HG03520 (cell line): ENCODE measurements around the gene WDR7.

Source experiments
- ATAC-seq: cut with Tn5 transposase; IDR thresholded peaks from one replicate; pipeline ENCODE4 v1.9.1; 2021; ENCODE audit warnings: mild to moderate bottlenecking, moderate library complexity; ENCODE audit not compliant: unreplicated experiment

The WDR7 gene

DNA sequence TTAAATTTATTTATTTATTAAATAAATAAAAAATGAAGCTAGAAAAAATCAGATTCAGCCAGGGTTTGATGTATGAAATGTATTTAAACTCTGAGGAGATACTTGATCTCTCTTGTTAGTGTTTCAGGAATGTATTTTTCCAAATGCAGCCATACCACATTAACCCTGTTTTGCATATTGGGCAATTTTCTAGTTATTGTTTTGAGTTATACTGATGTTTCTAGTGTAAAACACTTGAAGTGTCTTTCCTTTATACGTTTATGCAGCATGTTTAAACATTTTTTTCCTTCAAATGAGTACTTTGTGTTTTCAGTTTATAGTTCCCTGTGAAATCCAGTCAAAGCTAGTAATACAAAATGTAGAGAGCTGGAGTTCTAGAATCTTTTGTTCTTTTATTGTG lies 69.9 kb downstream of the WDR7 start:
- no peak for ATAC-seq

DNA sequence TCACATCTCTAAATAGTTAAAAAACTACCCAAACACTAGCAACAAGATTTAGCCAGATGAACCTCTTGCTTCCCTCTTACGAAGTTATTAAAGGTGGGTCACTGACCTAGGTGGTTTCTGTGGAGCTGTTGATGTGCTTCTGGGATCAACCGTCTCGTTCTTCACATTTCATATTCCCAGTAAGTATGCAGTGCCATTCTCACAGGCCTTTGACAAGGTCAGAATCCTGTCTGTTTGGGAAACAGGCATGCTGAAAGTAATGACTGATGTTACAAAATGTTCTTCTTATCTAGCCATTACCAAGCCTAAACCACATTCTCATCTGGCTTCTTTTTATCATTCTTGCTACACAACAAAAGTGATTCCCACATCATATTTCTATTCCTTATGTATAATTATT lies 70.3 kb downstream of the WDR7 start:
- no peak for ATAC-seq

DNA sequence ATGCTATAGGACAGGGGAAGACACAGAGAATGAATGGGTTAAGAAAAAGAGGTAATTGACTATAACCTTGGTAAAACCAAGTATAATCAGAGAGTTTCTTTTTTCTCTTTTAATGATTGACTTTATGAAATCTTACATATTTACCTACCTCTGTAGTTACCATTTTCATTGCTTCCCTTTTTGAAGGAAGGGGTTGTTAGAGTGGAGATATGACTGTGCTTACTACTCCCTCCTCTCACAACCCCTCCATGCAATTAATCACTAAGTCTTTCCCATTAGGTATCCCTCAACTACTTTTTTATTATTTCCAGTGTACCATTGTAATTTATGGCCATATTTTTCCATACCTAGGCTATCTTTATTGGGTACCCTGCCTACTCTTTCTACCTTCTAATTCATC lies 71.4 kb downstream of the WDR7 start:
- no peak for ATAC-seq

DNA sequence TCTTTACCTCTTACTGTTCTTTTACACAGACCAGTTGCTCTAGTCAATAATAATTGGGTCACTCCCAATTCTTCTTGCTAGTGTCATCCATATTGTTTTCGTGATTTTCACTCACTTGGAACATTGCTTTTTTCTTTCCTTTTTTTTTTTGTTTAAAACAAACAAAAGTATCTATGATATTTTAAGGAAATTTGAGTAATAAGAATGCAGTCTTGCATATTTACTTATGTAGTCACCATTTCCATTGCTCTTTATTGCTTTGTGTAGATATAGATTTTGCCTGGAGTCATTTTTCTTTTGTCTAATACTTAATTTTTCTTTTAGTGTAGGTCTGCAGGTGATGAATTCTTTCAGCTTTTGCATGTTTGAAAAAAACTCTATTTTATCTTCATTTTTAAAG lies 71.9 kb downstream of the WDR7 start:
- no peak for ATAC-seq

DNA sequence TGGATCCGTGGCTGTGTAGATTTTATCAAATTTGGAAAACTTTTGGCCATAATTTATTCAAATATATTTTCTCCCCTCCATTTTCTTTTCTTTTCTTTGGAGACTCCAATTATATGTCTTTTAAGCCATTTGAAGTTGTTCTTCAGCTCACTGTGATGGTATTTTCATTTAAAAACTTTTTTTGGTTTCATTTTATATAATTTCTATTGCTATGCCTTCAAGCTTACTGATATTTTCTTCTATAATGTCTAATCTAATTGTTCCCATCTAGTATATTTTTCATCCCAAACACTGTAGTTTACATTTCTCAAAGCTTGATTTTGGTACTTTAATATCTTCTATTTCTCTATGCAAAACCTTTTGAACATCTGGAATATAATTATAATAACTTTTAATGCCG lies 72.5 kb downstream of the WDR7 start:
- ATAC-seq: no peak

DNA sequence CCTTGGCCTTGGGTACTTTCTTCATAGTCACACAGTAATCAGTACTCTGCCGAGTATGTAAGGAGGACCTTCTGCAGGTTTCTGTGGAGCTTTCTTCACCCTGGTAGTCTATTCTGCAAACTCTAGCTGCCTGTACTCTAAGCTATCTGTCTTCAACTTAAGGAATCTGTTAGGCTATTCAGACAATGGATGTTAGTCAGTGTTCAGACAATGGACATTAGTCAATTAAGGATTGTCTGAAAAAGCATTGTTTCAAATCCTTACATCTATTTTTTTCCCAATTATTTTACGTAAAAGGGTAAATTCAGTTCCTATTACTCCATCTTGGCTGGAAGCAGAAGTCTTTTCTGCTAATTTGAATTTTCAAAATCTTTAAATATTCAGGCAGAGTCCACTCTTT lies 75.7 kb downstream of the WDR7 start:
- ATAC-seq: no peak

DNA sequence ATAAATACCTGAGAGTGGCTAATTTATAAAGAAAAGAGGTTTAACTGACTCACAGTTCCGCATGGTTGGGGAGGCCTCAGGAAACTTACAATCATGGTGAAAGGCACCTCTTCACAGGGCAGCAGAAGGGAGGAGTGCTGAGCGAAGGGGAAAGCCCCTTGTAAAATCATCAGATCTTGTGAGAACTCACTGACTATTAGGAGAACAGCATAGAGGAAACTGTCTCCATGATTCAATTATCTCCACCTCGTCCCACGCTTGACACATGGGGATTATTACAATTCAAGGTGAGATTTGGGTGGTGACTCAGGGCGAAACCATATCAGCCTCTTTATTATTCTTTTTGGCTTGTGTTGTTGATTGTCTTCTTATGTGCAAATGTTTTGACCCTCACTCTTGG lies 76.2 kb downstream of the WDR7 start:
- ATAC-seq: no peak

DNA sequence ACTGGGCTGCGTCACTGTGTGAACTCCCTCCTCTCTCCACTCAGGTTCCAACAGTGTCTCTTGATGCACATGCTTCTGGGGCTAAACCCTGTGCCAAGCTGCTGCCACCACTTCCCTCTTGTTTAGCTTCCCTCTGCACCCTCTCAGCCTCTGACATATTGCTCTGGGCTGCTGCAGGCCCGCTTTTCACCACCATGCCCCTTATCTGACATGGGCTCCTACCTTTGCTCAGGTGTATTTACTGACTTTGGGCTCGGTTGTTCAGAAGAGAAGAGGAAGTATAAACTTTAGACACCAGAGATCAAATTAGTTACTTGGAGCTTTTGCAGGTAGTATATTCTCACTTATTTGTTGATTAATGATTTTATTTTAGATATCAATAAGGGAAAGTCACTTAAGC lies 77.6 kb downstream of the WDR7 start:
- ATAC-seq: no peak

DNA sequence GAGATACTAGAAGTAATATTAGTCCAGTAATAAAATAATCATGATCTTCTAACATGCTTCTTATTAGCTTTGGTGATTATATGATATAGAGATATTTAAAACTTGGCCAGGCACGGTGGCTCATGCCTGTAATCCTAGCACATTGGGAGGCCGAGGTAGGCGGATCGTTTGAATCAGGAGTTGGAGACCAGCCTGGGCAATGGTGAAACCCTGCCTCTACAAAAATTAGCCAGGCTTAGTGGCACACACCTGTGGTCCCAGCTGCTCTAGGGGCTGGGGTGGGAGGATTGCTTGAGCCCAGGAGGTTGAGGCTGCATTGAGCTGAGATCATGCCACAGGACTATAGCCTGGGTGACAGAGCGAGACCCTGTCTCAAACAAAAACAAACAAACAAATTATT lies 87.0 kb downstream of the WDR7 start:
- ATAC-seq: no peak

DNA sequence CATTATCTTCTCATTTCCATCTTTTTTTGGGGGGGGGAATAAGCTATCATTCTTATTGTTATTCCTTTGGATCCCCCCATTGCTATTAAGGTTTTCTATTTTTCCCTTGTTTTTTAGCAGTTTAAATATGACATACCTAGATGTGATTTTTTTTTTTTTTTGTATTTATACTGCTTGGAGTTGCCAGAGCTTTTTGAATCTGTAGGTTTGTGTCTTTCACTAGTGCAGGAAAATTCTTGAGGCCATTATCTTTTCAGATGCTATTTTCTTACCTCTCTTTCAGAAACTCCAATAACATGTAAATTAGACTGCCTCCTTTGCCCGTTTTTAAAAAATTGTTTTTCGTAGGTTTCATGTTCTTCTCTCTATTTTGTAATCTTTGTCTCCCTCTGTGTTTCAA lies 88.6 kb downstream of the WDR7 start:
- no peak for ATAC-seq

DNA sequence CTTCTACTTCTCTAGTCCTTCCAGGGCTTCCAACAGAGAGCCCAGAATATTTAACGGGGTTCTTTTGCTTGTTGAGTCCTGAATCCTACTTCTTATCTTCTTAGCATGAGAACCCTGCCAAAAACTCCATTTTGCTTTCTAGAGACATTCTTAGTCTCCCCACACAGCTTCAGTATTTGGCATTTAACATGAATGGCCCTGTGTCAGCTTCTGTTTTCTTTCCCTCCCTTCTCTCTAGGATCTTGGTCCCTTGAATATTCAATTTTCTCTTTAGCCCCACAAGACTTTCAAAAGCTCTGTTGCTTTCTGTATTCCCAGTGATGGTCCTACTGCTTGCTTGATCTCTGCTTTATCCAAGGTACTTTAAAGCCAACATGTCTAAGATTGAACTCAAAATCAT lies 89.5 kb downstream of the WDR7 start:
- ATAC-seq: no peak

DNA sequence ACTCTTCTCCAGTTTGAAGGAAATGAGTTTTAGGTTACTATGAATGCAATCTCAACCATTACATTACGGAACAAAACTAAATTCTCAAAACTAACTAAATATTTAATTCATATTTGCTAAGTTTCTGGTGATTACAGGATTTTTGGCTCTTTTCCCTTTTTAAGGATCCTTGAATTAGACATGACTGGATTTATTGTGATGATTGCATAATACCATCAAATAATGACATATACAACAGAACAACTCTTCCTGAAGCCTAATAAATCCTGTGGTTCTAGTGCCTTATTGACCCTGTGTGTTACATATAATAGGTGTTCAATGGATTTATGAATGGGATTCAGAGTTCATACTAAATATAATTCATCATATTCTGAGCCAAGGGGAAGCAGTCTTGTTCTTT lies 90.5 kb downstream of the WDR7 start:
- ATAC-seq: no peak

DNA sequence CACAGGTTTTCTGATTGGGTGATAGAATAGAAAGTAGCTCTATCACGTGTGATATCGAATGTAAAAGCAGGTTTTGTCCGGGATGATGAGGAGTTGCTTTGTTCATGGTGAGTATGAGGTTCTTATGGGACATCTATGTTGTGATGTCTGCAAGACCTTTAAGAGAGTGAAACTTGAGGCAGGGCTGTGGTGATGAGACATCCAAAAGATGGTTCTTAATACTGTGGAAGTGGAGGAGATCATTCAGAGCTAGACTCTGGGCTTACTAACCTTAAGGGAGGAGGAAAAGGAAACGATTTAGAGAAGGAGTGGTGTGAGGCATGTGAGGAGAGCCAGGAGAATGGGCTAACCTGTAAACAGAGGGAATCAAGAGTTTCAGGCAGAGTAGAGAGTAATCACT lies 92.0 kb downstream of the WDR7 start:
- no peak for ATAC-seq

DNA sequence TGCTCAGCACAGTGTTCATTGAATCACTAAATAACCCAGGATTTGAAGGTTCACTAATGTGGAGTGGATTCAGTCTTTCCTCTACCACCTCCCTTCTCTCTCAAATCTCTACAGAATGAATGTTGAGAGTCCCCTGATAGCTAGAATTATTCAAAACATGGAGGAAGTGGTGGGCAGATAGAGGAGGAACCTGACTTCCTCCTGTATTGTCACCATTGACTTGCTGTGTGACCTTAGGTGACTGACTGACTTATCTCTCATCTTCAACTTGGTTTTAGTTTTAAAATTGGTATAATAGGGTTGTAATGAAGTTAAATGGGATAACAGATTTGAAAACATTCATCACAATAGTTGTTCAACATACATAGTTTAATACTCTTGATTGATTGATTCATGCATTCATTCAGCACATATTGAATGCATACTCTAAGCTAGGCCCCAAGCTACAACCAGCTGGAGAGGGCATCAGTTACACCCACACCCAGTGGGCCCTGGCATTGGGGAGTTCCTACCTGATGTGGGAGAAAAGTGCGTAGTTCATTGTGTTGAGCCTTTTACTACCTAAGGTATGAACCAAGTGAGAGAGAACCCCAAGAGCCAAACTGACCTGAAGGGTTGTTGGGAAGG lies 96.0 kb downstream of the WDR7 start:
- ATAC-seq: peak; percentile 78

DNA sequence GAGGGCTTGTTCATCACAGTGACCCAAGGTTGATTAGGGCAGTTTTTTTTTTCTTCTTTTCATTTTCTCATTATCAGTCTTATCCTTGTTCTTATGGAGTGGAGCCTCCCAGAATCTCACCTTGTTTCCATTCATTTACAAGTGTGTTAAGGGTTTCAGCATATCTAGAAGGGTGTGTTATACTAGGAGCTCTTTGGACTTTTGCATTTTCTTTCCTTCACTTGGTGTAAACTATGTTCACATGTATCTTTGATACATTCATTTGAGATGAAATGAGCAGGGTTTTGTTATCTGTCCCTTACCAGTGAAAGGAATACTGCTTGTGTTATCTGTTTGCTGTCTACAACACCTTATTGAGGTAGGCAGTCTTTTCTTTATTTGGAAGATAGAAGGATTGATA lies 96.7 kb downstream of the WDR7 start:
- no peak for ATAC-seq

DNA sequence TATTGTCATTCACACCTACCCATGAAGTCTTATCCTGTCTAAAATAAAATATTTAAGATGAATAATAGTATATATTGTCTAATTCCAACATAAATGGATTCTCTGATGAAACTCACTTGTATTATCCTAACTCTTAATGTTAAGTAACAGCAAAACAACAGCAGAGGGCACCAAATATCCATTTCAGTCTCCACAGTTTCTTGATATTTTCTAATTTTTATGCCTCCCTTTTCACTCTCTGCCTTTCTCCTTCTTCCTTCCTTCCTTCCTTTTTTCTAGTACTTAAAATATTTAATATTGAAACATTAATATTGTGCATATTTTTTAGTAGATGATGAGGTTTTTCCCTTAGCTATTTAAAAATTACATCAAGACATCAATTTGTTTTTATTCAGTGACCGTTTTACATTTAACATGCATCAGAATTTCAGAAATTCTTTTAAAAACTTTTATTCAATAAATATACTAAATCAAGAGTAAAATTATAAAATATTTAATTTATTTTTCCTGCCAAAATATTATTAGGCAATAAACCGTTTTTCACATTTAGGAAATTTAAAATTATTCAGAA lies 97.6 kb downstream of the WDR7 start:
- no peak for ATAC-seq

DNA sequence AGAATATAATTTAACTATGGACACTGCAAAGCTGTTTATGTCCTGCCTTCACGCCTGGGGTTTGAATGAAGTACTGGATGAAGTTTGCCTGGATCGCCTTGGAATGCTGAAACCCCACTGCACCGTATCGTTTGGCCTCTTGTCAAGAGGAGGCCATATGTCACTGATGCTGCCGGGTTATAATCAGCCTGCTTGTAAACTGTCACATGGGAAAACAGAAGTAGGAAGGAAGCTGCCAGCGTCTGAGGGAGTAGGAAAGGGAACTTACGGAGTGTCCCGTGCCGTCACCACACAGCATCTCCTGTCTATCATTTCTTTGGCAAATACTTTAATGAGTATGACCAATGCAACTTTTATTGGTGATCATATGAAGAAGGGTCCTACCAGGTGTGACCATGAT lies 105.8 kb downstream of the WDR7 start:
- no peak for ATAC-seq

DNA sequence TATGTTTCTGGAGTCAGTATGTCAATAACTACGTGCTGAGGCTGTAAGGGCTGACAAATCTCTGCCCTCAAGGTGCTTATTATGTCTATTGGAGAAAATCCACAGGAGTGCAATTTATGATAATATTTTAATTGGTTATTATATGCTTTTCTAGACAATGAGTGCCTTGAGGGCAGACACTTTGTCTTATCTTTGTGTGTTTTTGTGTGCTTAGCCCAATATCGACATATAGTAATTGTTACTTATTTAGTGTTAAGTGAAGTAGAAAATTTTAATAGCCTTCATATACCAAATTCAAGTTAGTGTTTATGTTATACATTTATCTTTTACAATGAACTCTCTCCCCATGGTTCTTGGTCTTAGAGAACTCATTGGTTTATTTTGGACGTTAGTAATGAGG lies 118.9 kb downstream of the WDR7 start:
- ATAC-seq: no peak

DNA sequence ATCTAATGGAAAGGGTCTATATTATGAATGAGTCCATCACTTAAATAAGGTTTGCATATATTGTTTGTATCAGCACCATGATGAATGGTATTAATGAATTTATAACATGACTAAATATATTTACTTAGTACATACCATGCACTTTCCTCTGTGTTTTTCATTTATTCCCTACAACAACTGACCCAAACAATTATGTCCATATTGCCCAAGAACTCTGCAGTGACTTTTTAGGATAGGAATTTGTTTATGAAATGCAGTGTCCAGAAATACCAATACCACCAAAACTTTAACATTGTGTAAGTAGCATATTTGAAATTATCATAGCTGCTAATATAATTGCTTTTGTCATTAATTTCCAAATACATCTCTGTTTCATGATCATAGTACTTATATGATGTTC lies 119.7 kb downstream of the WDR7 start:
- ATAC-seq: no peak

DNA sequence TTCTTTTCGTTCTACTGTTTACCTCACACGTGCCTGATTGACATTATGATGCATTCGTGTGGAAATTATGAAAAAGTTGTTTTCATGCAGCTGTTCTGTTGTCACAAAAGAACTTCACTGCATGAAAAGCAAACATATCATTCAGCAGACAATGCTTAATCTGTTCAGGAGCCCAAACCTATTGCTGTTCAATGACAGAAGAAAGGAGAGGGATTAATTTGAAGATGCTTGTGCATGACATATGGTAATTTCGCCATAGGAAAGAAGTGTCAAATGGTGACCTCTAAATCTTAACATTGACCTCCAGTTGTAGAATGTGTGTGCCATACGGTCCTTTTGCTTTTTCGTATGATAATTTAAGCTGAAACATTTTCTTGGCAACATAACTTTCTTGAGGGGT lies 124.5 kb downstream of the WDR7 start:
- ATAC-seq: no peak

DNA sequence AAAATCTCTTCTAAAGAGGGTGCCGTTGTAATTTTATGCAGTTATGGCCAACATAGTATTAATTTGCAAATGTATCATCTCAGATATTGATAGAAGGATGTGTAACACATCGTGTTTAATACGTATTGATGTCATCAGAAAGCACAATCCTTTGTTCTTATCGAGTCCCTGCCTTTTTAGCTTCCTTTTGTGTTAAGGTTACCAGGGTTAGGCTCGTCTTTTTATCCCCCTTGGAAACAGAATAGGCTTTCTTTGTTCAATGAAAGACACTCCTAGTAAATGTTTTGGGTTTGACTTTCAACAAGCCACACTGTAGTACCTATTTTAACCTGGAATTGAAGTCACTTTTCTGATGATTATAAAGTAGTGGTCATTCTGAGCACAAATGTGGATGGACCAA lies 136.2 kb downstream of the WDR7 start:
- ATAC-seq: no peak

DNA sequence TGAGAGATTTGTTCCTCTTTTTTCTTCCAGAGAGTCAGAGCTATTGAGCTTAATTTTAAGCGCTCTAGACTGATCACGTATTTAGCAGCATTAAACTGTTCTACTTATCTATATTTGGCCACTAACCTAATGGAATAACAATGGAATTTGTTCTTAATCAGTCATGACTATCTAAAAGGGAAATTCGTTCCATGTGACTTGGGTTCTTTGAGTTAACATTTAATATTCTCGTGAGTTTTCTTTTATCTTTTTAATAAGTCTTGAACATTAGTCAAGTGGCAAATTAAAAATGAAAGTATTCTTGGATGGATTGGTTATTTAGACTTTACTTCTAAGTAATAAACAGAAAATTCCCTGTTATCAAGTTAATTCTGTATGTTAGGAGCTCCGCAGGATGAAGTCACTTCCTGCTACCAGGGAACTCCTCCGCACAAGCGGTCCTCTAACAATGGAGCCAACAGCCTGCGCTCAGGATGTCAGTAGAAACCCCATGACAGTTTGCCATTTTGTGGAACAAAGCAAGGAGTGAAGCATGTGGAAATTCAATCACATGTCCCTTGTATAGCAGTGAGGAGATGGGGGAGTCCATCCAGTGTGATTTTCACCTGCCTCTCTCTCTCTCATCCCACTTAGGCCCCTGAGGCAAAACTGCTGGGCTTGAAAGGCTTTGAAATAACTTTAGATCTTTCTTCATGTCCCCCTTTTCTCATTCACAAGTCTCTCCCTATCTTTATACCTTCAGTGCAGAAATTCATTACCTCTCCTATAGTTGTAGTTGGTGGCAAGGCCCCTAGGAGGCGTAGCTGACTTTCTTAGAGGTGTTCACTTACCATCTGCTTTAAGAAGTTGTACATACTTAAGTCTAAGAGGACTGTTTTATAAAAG lies 138.1 kb downstream of the WDR7 start:
- no peak for ATAC-seq

DNA sequence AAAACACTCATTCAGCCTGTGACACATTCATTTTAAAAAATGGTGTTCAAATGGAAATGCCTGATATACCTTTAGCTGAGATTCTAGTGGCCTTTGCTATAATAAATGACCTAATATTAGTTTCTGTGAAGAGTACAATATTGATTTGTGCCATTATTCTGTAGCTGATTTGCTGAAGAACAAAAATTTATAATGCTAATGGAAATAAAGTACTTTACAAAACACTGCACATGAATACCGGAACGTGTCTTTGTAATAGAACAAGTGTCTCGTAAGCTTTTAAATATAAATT lies 138.7 kb downstream of the WDR7 start:
- no peak for ATAC-seq
